IMR-90 (cell line): ENCODE measurements around the gene GPATCH8. TPM values are rescaled to one million over a fixed set of nuclear protein-coding genes. Genes with fewer than 3 reads are reported as not detected.

Source experiments
- ATAC-seq: fragments of 200-7000 bp; cut with Tn5 transposase; 2 replicates; pipeline ENCODE4 v1.9.1; 2020; ENCODE audit warnings: low read depth, mild to moderate bottlenecking, moderate library complexity
- BruUV-seq: library from RNA; stranded (reverse); fragments of 400-500 nt; replicated peaks from 2 replicates; lab custom pipeline; 2021; lab: Mats Ljungman, UMichigan
- CTCF ChIA-PET: fragments of 300-600 bp; formaldehyde crosslinking; extraction: SDS; loops from one replicate; lab custom pipeline; 2021; ENCODE audit warnings: antibody characterized with exemption; lab: Yijun Ruan, JAX
- POLR2A ChIA-PET: fragments of 300-600 bp; sonication (Branson Sonifier 250); formaldehyde crosslinking; loops from one replicate; lab custom pipeline; 2022; ENCODE audit warnings: antibody characterized with exemption; ENCODE audit not compliant: unreplicated experiment; lab: Charles Lee
- DNase-seq: peaks from one replicate; pipeline ENCODE4 v3.0.0; 2013
- H2AFZ ChIP-seq: replicated peaks from 2 replicates; pipeline ENCODE3; 2013; ENCODE audit warnings: low read length, mild to moderate bottlenecking; ENCODE audit not compliant: poor library complexity
- H2AK5ac ChIP-seq: 2 replicates; pipeline ENCODE4 v1.6.1; 2013; ENCODE audit warnings: low read depth, low read length, inconsistent platforms
- H2AK9ac ChIP-seq: replicated peaks from 2 replicates; pipeline ENCODE3; 2013; ENCODE audit warnings: mild to moderate bottlenecking, low read depth, low read length, moderate library complexity; ENCODE audit not compliant: poor library complexity
- H2BK120ac ChIP-seq: 2 replicates; pipeline ENCODE4 v1.6.1; 2013; ENCODE audit warnings: low read depth, low read length, inconsistent platforms
- H2BK15ac ChIP-seq: 3 replicates; pipeline ENCODE4 v1.6.1; 2013; ENCODE audit warnings: low read depth, low read length, inconsistent platforms
- H2BK20ac ChIP-seq: 2 replicates; pipeline ENCODE4 v1.6.1; 2013; ENCODE audit warnings: low read depth, mild to moderate bottlenecking, inconsistent platforms, low read length, moderate library complexity
- H2BK5ac ChIP-seq: 2 replicates; pipeline ENCODE4 v1.6.1; 2013; ENCODE audit warnings: mild to moderate bottlenecking, low read depth, low read length, inconsistent platforms; ENCODE audit not compliant: poor library complexity, severe bottlenecking
- H3K14ac ChIP-seq: replicated peaks from 2 replicates; pipeline ENCODE4 v1.6.1; 2013; ENCODE audit warnings: low read depth, low read length, inconsistent platforms
- H3K18ac ChIP-seq: 2 replicates; pipeline ENCODE4 v1.6.1; 2013; ENCODE audit warnings: low read depth, low read length, control low read depth
- H3K23ac ChIP-seq: 2 replicates; pipeline ENCODE4 v1.6.1; 2013; ENCODE audit warnings: low read depth, low read length, inconsistent platforms
- H3K27ac ChIP-seq: 2 replicates; pipeline ENCODE4 v1.5.1; 2013; ENCODE audit warnings: mild to moderate bottlenecking, control low read depth, low read length; ENCODE audit not compliant: insufficient read depth
- H3K27me3 ChIP-seq: 2 replicates; pipeline ENCODE4 v1.6.1; 2013; ENCODE audit warnings: low read length; ENCODE audit not compliant: control insufficient read depth, insufficient read depth
- H3K36me3 ChIP-seq: 2 replicates; pipeline ENCODE4 v1.6.1; 2013; ENCODE audit warnings: low read length, mixed read lengths; ENCODE audit not compliant: control insufficient read depth, insufficient read depth
- H3K4ac ChIP-seq: 2 replicates; pipeline ENCODE4 v1.6.1; 2013; ENCODE audit warnings: low read depth, low read length, inconsistent platforms
- H3K4me1 ChIP-seq: 2 replicates; pipeline ENCODE4 v1.6.1; 2013; ENCODE audit warnings: low read length, mixed read lengths; ENCODE audit not compliant: control insufficient read depth, insufficient read depth
- H3K4me2 ChIP-seq: 2 replicates; pipeline ENCODE4 v1.6.1; 2013; ENCODE audit warnings: low read depth, mild to moderate bottlenecking, control low read depth, low read length, moderate library complexity
- H3K4me3 ChIP-seq: 2 replicates; pipeline ENCODE4 v1.5.1; 2013; ENCODE audit warnings: low read depth, mild to moderate bottlenecking, control low read depth, low read length, moderate library complexity; ENCODE audit not compliant: insufficient read depth
- H3K56ac ChIP-seq: 2 replicates; pipeline ENCODE4 v1.6.1; 2013; ENCODE audit warnings: low read length, inconsistent platforms; ENCODE audit not compliant: insufficient read depth; ENCODE audit errors: extremely low read depth
- H3K79me1 ChIP-seq, 2 experiments: 2 replicates each; pipeline ENCODE4 v1.6.1; 2013; ENCODE audit warnings: low read length in 2 of 2, inconsistent platforms in 1 of 2, low read depth in 1 of 2
- H3K9ac ChIP-seq: 2 replicates; pipeline ENCODE4 v1.6.1; 2013; ENCODE audit warnings: low read depth, low read length, control low read depth
- H3K9me1 ChIP-seq: 2 replicates; pipeline ENCODE4 v1.6.1; 2013; ENCODE audit warnings: low read length, inconsistent platforms; ENCODE audit not compliant: insufficient read depth
- H3K9me3 ChIP-seq: 2 replicates; pipeline ENCODE4 v1.6.1; 2013; ENCODE audit warnings: low read length; ENCODE audit not compliant: control insufficient read depth, insufficient read depth
- H4K20me1 ChIP-seq: 2 replicates; pipeline ENCODE4 v1.6.1; 2013; ENCODE audit warnings: low read length, inconsistent platforms; ENCODE audit not compliant: insufficient read depth
- H4K5ac ChIP-seq: 2 replicates; pipeline ENCODE4 v1.6.1; 2013; ENCODE audit warnings: mild to moderate bottlenecking, low read depth, low read length, control low read depth
- H4K8ac ChIP-seq, 2 experiments: 2 replicates each; pipeline ENCODE4 v1.6.1; 2013; ENCODE audit warnings: low read depth in 2 of 2, low read length in 2 of 2, control low read depth in 1 of 2, inconsistent platforms in 1 of 2
- H4K91ac ChIP-seq: 2 replicates; pipeline ENCODE4 v1.6.1; 2013; ENCODE audit warnings: low read depth, low read length, inconsistent platforms; ENCODE audit not compliant: insufficient read depth
- MAZ ChIP-seq: IDR thresholded peaks from 2 replicates; pipeline ENCODE4 v1.6.1; 2012; ENCODE audit warnings: low read depth, mild to moderate bottlenecking, low read length, improper control_type of control experiment, moderate library complexity, borderline replicate concordance
- MXI1 ChIP-seq: IDR thresholded peaks from 2 replicates; pipeline ENCODE4 v1.6.1; 2012; ENCODE audit warnings: low read depth, mild to moderate bottlenecking, low read length, moderate library complexity, borderline replicate concordance
- RAD21 ChIP-seq: IDR thresholded peaks from 2 replicates; pipeline ENCODE4 v1.6.1; 2012; ENCODE audit warnings: low read length, improper control_type of control experiment
- WGBS, 2 experiments: methylation state at CpG; one replicate each; pipeline versions ENCODE4 v1.1.5 to v1.1.7; 2013; ENCODE audit warnings: missing lambda C conversion rate in 2 of 2; ENCODE audit not compliant: insufficient read length in 1 of 2; ENCODE audit errors: extremely low coverage in 2 of 2; 5-methylcytosine and 5-hydroxymethylcytosine counted together
- dilution Hi-C: fragments of 300-500 bp; cut with HindIII; formaldehyde crosslinking; loops from one replicate; pipeline ENCODE4 v1.14.3; 2018; ENCODE audit warnings: low sequenced_read_pairs; ENCODE audit not compliant: unreplicated experiment
- in situ Hi-C: fragments of 300-500 bp; cut with MboI; formaldehyde crosslinking; loops from 3 replicates; pipeline ENCODE4 v1.14.3; 2019; ENCODE audit warnings: low sequenced_read_pairs, inconsistent platforms, mixed read lengths
- intact Hi-C: fragments of 100-400 bp; cut with micrococcal nuclease; formaldehyde crosslinking; loops from 2 replicates; pipeline ENCODE4 v1.10.0; 2022
- polyA plus RNA-seq, 3 experiments: library from polyadenylated mRNA; depleted of rRNA; stranded (reverse); fragments of >200 nt; gene quantifications; 2 replicates each; pipeline ENCODE4 v1.2.3, GENCODE V29; 2012; ENCODE audit warnings: low replicate concordance in 1 of 3
- total RNA-seq: library from RNA; depleted of rRNA; stranded (reverse); fragments of >200 nt; gene quantifications from 2 replicates; pipeline ENCODE4 v1.2.3, GENCODE V29; 2012
- TF ChIP-seq, protein P1 (sequence below): fragments of 150-350 bp; IDR thresholded peaks from 2 replicates; pipeline ENCODE4 v1.6.1; 2017; ENCODE audit warnings: mild to moderate bottlenecking, antibody characterized with exemption, low read length, low read depth

The GPATCH8 gene
- total and polyA plus RNA-seq, 2 of the 4 experiments (the other 2 are of a cell fraction) = 8.8 to 13.2 TPM

GRCh38 chr17:44493339-44493738, 9.9 kb downstream of the GPATCH8 start:
- dilution Hi-C loops = no loop called here
- Histone ChIP-seq H2AFZ (no peak overlapping the region), H3K56ac (no peak overlapping the region), H3K27me3 (no peaks in the 10 kb centered on the region), H3K9ac (no peak overlapping the region), H3K9me3 (no peaks in the 10 kb centered on the region), H2AK5ac (no peak overlapping the region), H2BK120ac (no peak overlapping the region), H3K4me2 (no peak overlapping the region), H2BK15ac (no peak overlapping the region), H3K36me3 (peaks cover 5% of the 10 kb centered on the region; the same call in 1 of the 2 replicates), H2BK20ac (no peak overlapping the region), H4K91ac (no peak overlapping the region), H4K20me1 (peaks cover 83% of the 10 kb centered on the region), H3K4ac (no peak overlapping the region), H3K9me1 (no peaks in the 10 kb centered on the region; the same call in none of the 2 replicates), H3K27ac (no peak overlapping the region), H4K5ac (no peak overlapping the region), H2AK9ac (no peak overlapping the region), H4K8ac (no peak overlapping the region), H3K4me1 (no peaks in the 10 kb centered on the region), H3K4me3 (no peak overlapping the region), H3K14ac (no peak overlapping the region), H3K18ac (no peak overlapping the region), H3K23ac (no peak overlapping the region), H2BK5ac (no peak overlapping the region), H3K79me1 (peaks cover 3 to 60% of the 10 kb centered on the region in 2 experiments)
- intact Hi-C loops = no loop called here
- in situ Hi-C loops = no loop called here
- no TSS peak for BruUV-seq
- CTCF ChIA-PET = interaction anchor here (1.4 kb wide), 1 partner anchor 16 kb away, joined by 9 read pairs; no protein-coding TSS in a partner anchor
- TF ChIP-seq MXI1 = no peak
- no peak for TF ChIP-seq RAD21
- TF ChIP-seq, protein P1, sequence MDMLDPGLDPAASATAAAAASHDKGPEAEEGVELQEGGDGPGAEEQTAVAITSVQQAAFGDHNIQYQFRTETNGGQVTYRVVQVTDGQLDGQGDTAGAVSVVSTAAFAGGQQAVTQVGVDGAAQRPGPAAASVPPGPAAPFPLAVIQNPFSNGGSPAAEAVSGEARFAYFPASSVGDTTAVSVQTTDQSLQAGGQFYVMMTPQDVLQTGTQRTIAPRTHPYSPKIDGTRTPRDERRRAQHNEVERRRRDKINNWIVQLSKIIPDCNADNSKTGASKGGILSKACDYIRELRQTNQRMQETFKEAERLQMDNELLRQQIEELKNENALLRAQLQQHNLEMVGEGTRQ = no peak
- TF ChIP-seq MAZ = no peak
- no CpG with 5 or more reads among the region's 5 CpGs for WGBS, 2 experiments
- DNase-seq = no peak
- POLR2A ChIA-PET = no interaction called here
- ATAC-seq = no peak
